SK-N-SH (cell line): Measurements from ENCODE around the gene ZC3H12A. TPM values are rescaled to one million over a fixed set of nuclear protein-coding genes. Genes with fewer than 3 reads are reported as not detected.
A peak's percentile ranks its signal among the peaks of the same experiment; 100 is the strongest.

ENCODE experiments used
- CTCF ChIA-PET: fragments of 300-600, 350-600 bp; formaldehyde crosslinking; extraction: SDS; loops from one replicate; lab custom pipeline; 2021; lab: Yijun Ruan, JAX
- POLR2A ChIA-PET: fragments of 350-600 bp; sonication (Branson Sonifier 250); formaldehyde crosslinking; extraction: SDS; loops from one replicate; lab custom pipeline; 2020; ENCODE audit warnings: antibody characterized with exemption, inconsistent platforms; lab: Yijun Ruan, JAX
- DNase-seq: peaks from one replicate; pipeline ENCODE4 v3.0.0; 2012
- H2AFZ ChIP-seq: fragments of 200-600 bp; sonication (generic); 2 replicates; pipeline ENCODE4 v1.8.1; 2016; ENCODE audit warnings: antibody characterized with exemption, mild to moderate bottlenecking, low read depth
- H3F3A ChIP-seq: fragments of 200-600 bp; sonication (generic); replicated peaks from 2 replicates; pipeline ENCODE3; 2016; ENCODE audit warnings: antibody characterized with exemption, mild to moderate bottlenecking; ENCODE audit not compliant: insufficient read depth
- H3K27ac ChIP-seq, 2 experiments: fragments of 200-500 bp in 1 of 2; fragments of 200-600 bp in 1 of 2; sonication (Bioruptor generic) in 1 of 2; sonication (generic), shearing (Covaris generic) in 1 of 2; 2 replicates each; pipeline versions ENCODE4 v1.5.1 to v1.6.1; 2014 to 2016; ENCODE audit warnings: low read depth in 2 of 2, inconsistent platforms in 1 of 2, low read length in 1 of 2, mild to moderate bottlenecking in 1 of 2, mixed read lengths in 1 of 2
- H3K27me3 ChIP-seq: fragments of 200-600 bp; sonication (generic), shearing (Covaris generic); 2 replicates; pipeline ENCODE4 v1.6.1; 2016; ENCODE audit warnings: mixed run types; ENCODE audit not compliant: insufficient read depth
- H3K36me3 ChIP-seq, 2 experiments: fragments of 200-500 bp in 1 of 2; fragments of 200-600 bp in 1 of 2; sonication (Bioruptor generic) in 1 of 2; sonication (generic) in 1 of 2; replicated peaks in 1 of 2; 2 replicates each; pipeline versions ENCODE3 to v1.5.1; 2014 to 2016; ENCODE audit warnings: low read length in 1 of 2, mild to moderate bottlenecking in 1 of 2; ENCODE audit not compliant: insufficient read depth in 2 of 2, control insufficient read depth in 1 of 2
- H3K4me1 ChIP-seq, 2 experiments: fragments of 200-500 bp in 1 of 2; fragments of 200-600 bp in 1 of 2; sonication (Bioruptor generic) in 1 of 2; sonication (generic), shearing (Covaris generic) in 1 of 2; 2 replicates each; pipeline versions ENCODE4 v1.5.1 to v1.6.1; 2014 to 2016; ENCODE audit warnings: low read depth in 1 of 2, low read length in 1 of 2, mixed run types in 1 of 2; ENCODE audit not compliant: insufficient read depth in 2 of 2, control insufficient read depth in 1 of 2
- H3K4me2 ChIP-seq: fragments of 200-600 bp; sonication (generic), shearing (Covaris generic); 2 replicates; pipeline ENCODE4 v1.6.1; 2017; ENCODE audit warnings: mixed run types
- H3K4me3 ChIP-seq, 2 experiments: fragments of 200-500 bp in 1 of 2; fragments of 200-600 bp in 1 of 2; sonication (Bioruptor generic) in 1 of 2; sonication (generic), shearing (Covaris generic) in 1 of 2; 2 replicates each; pipeline versions ENCODE4 v1.5.1 to v1.8.1; 2014 to 2016; ENCODE audit warnings: low read depth in 2 of 2, inconsistent platforms in 1 of 2, low read length in 1 of 2, mild to moderate bottlenecking in 1 of 2, mixed read lengths in 1 of 2, moderate library complexity in 1 of 2
- H3K79me2 ChIP-seq: fragments of 200-600 bp; sonication (generic); 2 replicates; pipeline ENCODE4 v1.8.1; 2017; ENCODE audit warnings: mild to moderate bottlenecking; ENCODE audit not compliant: insufficient read depth
- H3K9ac ChIP-seq: fragments of 200-600 bp; sonication (generic); 2 replicates; pipeline ENCODE4 v1.6.1; 2017; ENCODE audit warnings: mixed run types
- H3K9me2 ChIP-seq: fragments of 200-600 bp; sonication (generic); 2 replicates; pipeline ENCODE4 v1.6.1; 2017; ENCODE audit warnings: mixed run types
- H3K9me3 ChIP-seq: fragments of 200-600 bp; sonication (generic); 2 replicates; pipeline ENCODE4 v1.6.1; 2017; ENCODE audit warnings: mixed run types, mild to moderate bottlenecking, moderate library complexity
- H4K20me1 ChIP-seq: fragments of 200-600 bp; sonication (generic); 2 replicates; pipeline ENCODE4 v1.6.1; 2017; ENCODE audit warnings: mild to moderate bottlenecking, mixed run types; ENCODE audit not compliant: insufficient read depth
- CTCF ChIP-seq: fragments of 200-600 bp; sonication (generic); IDR thresholded peaks from 2 replicates; pipeline ENCODE4 v1.6.1; 2017; ENCODE audit warnings: antibody characterized with exemption, mild to moderate bottlenecking, moderate library complexity
- EP300 ChIP-seq, 2 experiments: IDR thresholded peaks; 2 replicates each; pipeline versions ENCODE4 v1.4.0 to v1.6.1; 2012; ENCODE audit warnings: borderline replicate concordance in 1 of 2, low read depth in 1 of 2, low read length in 1 of 2
- GATA2 ChIP-seq: sonication (generic); formaldehyde crosslinking; IDR thresholded peaks from 2 replicates; pipeline ENCODE4 v1.5.0; 2020; ENCODE audit warnings: mild to moderate bottlenecking, missing genetic modification reagents
- MAX ChIP-seq: IDR thresholded peaks from 2 replicates; pipeline ENCODE4 v1.4.0; 2012; ENCODE audit warnings: low read depth
- NFIC ChIP-seq: IDR thresholded peaks from 2 replicates; pipeline ENCODE4 v1.4.0; 2012; ENCODE audit warnings: borderline replicate concordance
- POLR2AphosphoS5 ChIP-seq: IDR thresholded peaks from 2 replicates; pipeline ENCODE4 v1.6.1; 2012; ENCODE audit warnings: low read depth, low read length
- RAD21 ChIP-seq: IDR thresholded peaks from 2 replicates; pipeline ENCODE4 v1.6.1; 2012; ENCODE audit warnings: mild to moderate bottlenecking, low read length
- REST ChIP-seq: IDR thresholded peaks from 2 replicates; pipeline ENCODE4 v1.6.1; 2012; ENCODE audit warnings: mild to moderate bottlenecking, low read depth, low read length, moderate library complexity
- RFX5 ChIP-seq: IDR thresholded peaks from 2 replicates; pipeline ENCODE4 v1.6.1; 2012; ENCODE audit warnings: mild to moderate bottlenecking, improper control_type of control experiment, low read length
- RXRA ChIP-seq: IDR thresholded peaks from 2 replicates; pipeline ENCODE4 v1.4.0; 2012; ENCODE audit warnings: low read depth, mild to moderate bottlenecking, borderline replicate concordance
- SIN3A ChIP-seq: IDR thresholded peaks from 2 replicates; pipeline ENCODE4 v1.6.1; 2012; ENCODE audit warnings: low read depth, mild to moderate bottlenecking, low read length, moderate library complexity, borderline replicate concordance
- SMC3 ChIP-seq: IDR thresholded peaks from 2 replicates; pipeline ENCODE4 v1.6.1; 2012; ENCODE audit warnings: low read depth, low read length, improper control_type of control experiment
- TAF1 ChIP-seq: IDR thresholded peaks from 2 replicates; pipeline ENCODE4 v1.6.1; 2012; ENCODE audit warnings: low read depth, mild to moderate bottlenecking, low read length, moderate library complexity, borderline replicate concordance
- YY1 ChIP-seq: IDR thresholded peaks from 2 replicates; pipeline ENCODE4 v1.4.0; 2012; ENCODE audit warnings: low read depth, mild to moderate bottlenecking
- ZBTB33 ChIP-seq: IDR thresholded peaks from 2 replicates; pipeline ENCODE4 v1.4.0; 2012; ENCODE audit warnings: low read depth, borderline replicate concordance
- WGBS: methylation state at CpG from one replicate; pipeline ENCODE4 v1.1.6; 2017; ENCODE audit warnings: low lambda C conversion rate; 5-methylcytosine and 5-hydroxymethylcytosine counted together
- polyA plus RNA-seq, 3 experiments: library from polyadenylated mRNA; depleted of rRNA; stranded (reverse); fragments of >200 nt; gene quantifications; 2 replicates each; pipeline ENCODE4 v1.2.3, GENCODE V29; 2012

Gene ZC3H12A
- polyA plus RNA-seq, 1 of the 3 experiments (the other 2 are of a cell fraction) = 8.9 TPM

GRCh38 chr1:37513795-37514349 is 39.5 kb downstream of the ZC3H12A start:
- peak overlapping the region; percentile 95 for H3K9ac ChIP-seq
- CTCF ChIA-PET = interaction anchor here (0.6 to 4.8 kb wide), 28 partner anchors 8 to 1114 kb away, joined by 3 to 38 read pairs (median 4); partner anchors contain the start of genes RSPO1 and ZC3H12A
- H3K36me3 ChIP-seq = peaks cover 16 to 20% of the 10 kb centered on the region in 2 experiments
- peak overlapping the region; percentile 83 to 96 for H3K4me3 ChIP-seq
- H3K79me2 ChIP-seq = peaks cover 47% of the 10 kb centered on the region
- H4K20me1 ChIP-seq = peaks cover 7% of the 10 kb centered on the region; the same call in 1 of the 2 replicates
- 6% methylated on average over 24 of the region's 26 CpGs for WGBS
- H3K9me2 ChIP-seq = no peaks in the 10 kb centered on the region
- peak overlapping the region; percentile 90 for H3K4me2 ChIP-seq
- H3K27ac ChIP-seq = peak overlapping the region in 1 of 2 experiments; percentile 94; a peak in 2 of 4 replicates
- no peak overlapping the region for H2AFZ ChIP-seq
- peak; percentile 44 for DNase-seq
- no peak for TF ChIP-seq GATA2
- no peak for TF ChIP-seq RXRA
- TF ChIP-seq SIN3A = peak; percentile 48; the same call in 1 of the 2 replicates
- no peaks in the 10 kb centered on the region for H3K27me3 ChIP-seq
- peaks cover 0 to 15% of the 10 kb centered on the region in 2 experiments; a peak in 1 of 4 replicates for H3K4me1 ChIP-seq
- H3F3A ChIP-seq = peaks cover 6% of the 10 kb centered on the region
- POLR2A ChIA-PET = interaction anchor here (1.0 to 1.4 kb wide), 5 partner anchors 15 to 42 kb away, joined by 3 to 5 read pairs (median 4); no protein-coding TSS in a partner anchor
- H3K9me3 ChIP-seq = no peaks in the 10 kb centered on the region

- Histone ChIP-seq H3K4me2 (peak within 1 kb of the TSS; percentile 90), H3K27me3 (no peaks in the 10 kb centered on the region), H3K79me2 (peaks cover 47% of the 10 kb centered on the region), H3K9me3 (no peaks in the 10 kb centered on the region), H3K4me3 (peak within 1 kb of the TSS; percentile 83 to 96), H3K36me3 (peaks cover 16 to 19% of the 10 kb centered on the region in 2 experiments), H3F3A (no peaks in the 10 kb centered on the region), H3K9me2 (no peaks in the 10 kb centered on the region), H3K9ac (peak within 1 kb of the TSS; percentile 95), H3K27ac (peak within 1 kb of the TSS; percentile 94 to 97), H2AFZ (peak within 1 kb of the TSS; percentile 93), H4K20me1 (peaks cover 7% of the 10 kb centered on the region; the same call in 1 of the 2 replicates), H3K4me1 (peaks cover 0 to 15% of the 10 kb centered on the region in 2 experiments; a peak in 1 of 4 replicates)
- POLR2A ChIA-PET = interaction anchor here (0.6 to 1.4 kb wide), 8 partner anchors 10 to 42 kb away, joined by 3 to 5 read pairs (median 4); no protein-coding TSS in a partner anchor
- DNase-seq = peak; percentile 98
- CTCF ChIA-PET = interaction anchor here (0.5 to 4.8 kb wide), 34 partner anchors 9 to 1204 kb away, joined by 3 to 38 read pairs (median 4); partner anchors contain the start of genes MTF1, RSPO1, SNIP1 and ZC3H12A
- under 1% methylated on average over 56 of the region's 100 CpGs for WGBS
- TF ChIP-seq POLR2AphosphoS5 = peak; percentile 90
- peak; percentile 4; the same call in 1 of the 2 replicates for TF ChIP-seq SMC3
- TF ChIP-seq MAX = peak; percentile 92; the same call in 1 of the 2 replicates
- no peak for TF ChIP-seq REST
- TF ChIP-seq EP300 (IDR thresholded peaks at IDR 0.05; ENCODE audit: borderline replicate concordance in 1 of 2, low read depth in 1 of 2, low read length in 1 of 2) = no peak
- TF ChIP-seq CTCF = peak; percentile 70
- peak; percentile 87 for TF ChIP-seq YY1
- no peak for TF ChIP-seq ZBTB33
- TF ChIP-seq RAD21 = no peak
- TF ChIP-seq GATA2 = no peak
- peak; percentile 64; the same call in 1 of the 2 replicates for TF ChIP-seq SIN3A
- TF ChIP-seq RFX5 = no peak
- TF ChIP-seq TAF1 = peak; percentile 74; the same call in 1 of the 2 replicates
- no peak for TF ChIP-seq NFIC
Measured at GRCh38 chr1:37514350-37515184, 40.2 kb downstream of the ZC3H12A start, which contains the start of gene MEAF6. TSS of gene MEAF6 (minus strand) at chr1:37514766. CDS start at chr1:37514746, 20 bp downstream.
